Transverse colon (tissue), 4 donors: Measurements from ENCODE around the gene TBC1D10B.

Experiments
- CTCF ChIP-seq, 5 experiments: fragments of 200-600 bp in 3 of 5; fragments of 450-650 bp in 2 of 5; sonication (generic) in 3 of 5; IDR thresholded peaks; 1 replicate in 2 of 5; 2 replicates in 3 of 5; pipeline ENCODE4 v1.5.1; 2016 to 2017; ENCODE audit warnings: antibody characterized with exemption in 5 of 5, inconsistent platforms in 3 of 5, mild to moderate bottlenecking in 2 of 5, moderate library complexity in 1 of 5
- POLR2A ChIP-seq: fragments of 450-650 bp; IDR thresholded peaks from one replicate; pipeline ENCODE4 v1.6.1; 2016; ENCODE audit warnings: antibody characterized with exemption, mild to moderate bottlenecking, moderate library complexity
- POLR2AphosphoS5 ChIP-seq, 3 donors: sonication (generic); formaldehyde crosslinking; IDR thresholded peaks; one replicate each; pipeline ENCODE4 v1.6.1; 2016; ENCODE audit warnings: antibody characterized with exemption in 3 of 3

DNA sequence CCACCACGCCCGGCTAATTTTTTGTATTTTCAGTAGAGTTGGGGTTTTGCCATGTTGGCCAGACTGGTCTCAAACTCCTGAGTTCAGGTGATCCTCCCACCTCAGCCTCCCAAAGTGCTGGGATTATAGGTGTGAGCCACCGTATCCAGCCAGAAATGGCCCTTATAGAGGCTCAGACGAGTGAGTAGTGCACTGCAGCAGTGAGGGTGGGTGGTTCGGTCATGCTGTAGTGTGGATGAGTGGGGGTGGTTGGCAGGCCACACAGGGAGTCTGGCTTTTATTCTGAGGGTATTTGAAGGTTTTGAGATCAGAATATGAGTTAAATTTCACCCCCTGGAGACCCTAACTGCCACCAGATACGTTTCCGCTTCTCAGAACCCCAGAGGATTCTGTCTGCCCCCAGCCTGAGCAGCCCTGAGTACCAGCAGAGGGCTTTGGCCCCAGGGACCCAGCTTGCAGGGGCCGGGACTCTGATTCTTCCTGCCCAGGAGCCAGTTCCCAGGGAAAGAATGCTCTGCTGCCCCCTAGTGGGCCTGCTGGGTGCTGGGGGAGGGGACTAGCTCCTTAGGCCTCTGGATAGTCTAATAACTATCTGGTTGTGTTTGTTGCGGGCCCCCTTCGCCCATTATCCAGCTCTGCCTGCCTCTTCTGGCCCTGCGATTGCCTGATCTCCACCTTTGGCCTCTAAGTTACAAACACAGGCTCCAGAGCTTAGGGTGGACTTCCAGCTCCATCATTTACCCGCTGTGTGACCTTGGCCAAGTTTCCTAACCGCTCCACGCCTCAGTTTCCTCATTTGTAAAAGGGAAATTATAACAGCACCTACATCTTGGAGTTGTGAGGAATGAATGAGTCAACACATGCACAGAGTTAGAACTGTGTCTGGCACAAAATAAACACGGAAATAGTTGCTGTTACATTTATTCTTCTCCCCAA is 39.1 kb upstream of the TBC1D10B start:
- TF ChIP-seq CTCF (IDR thresholded peaks at IDR 0.05) = peak; percentile 89 to 96 (median 94)
- no peak for TF ChIP-seq POLR2AphosphoS5 (IDR thresholded peaks at IDR 0.05)
- TF ChIP-seq POLR2A = no peak
